Endothelial cell of umbilical vein (primary cell): ENCODE results near the gene CTNNA2. TPM values are rescaled to one million over a fixed set of nuclear protein-coding genes. Genes with fewer than 3 reads are reported as not detected.

Experiments
- BruUV-seq: library from RNA; stranded (reverse); fragments of 400-500 nt; replicated peaks from 2 replicates; lab custom pipeline; 2021; lab: Mats Ljungman, UMichigan
- CTCF ChIA-PET: fragments of 300-600, 350-600 bp; sonication (Branson Sonifier 250); formaldehyde crosslinking; loops from one replicate; lab custom pipeline; 2021; ENCODE audit warnings: antibody characterized with exemption, inconsistent platforms; lab: Charles Lee
- POLR2A ChIA-PET: fragments of 300-600, 350-600 bp; sonication (Branson Sonifier 250); formaldehyde crosslinking; loops from one replicate; lab custom pipeline; 2021; ENCODE audit warnings: antibody characterized with exemption, inconsistent platforms; lab: Charles Lee
- DNase-seq: peaks from one replicate; pipeline ENCODE4 v3.0.0-alpha.2; 2011; ENCODE audit warnings: low read depth, low spot score
- FAIRE-seq: peaks from 2 replicates; lab custom pipeline; 2011; peaks lifted over from hg19 to GRCh38; lab: Jason Lieb, UNC
- H2AFZ ChIP-seq: 2 replicates; pipeline ENCODE4 v1.6.0; 2012; ENCODE audit warnings: low read depth, low read length, control low read depth, inconsistent platforms
- H3K27ac ChIP-seq: 2 replicates; pipeline ENCODE4 v1.5.1; 2011; ENCODE audit warnings: low read depth, mild to moderate bottlenecking, control low read depth, low read length, moderate library complexity; ENCODE audit not compliant: insufficient read depth
- H3K27me3 ChIP-seq, 2 experiments: 2 replicates each; pipeline versions ENCODE4 v1.6.0 to v1.6.1; 2011; ENCODE audit warnings: low read length in 2 of 2, mixed read lengths in 1 of 2; ENCODE audit not compliant: control insufficient read depth in 2 of 2, insufficient read depth in 2 of 2
- H3K36me3 ChIP-seq, 2 experiments: 2 replicates in 1 of 2; 3 replicates in 1 of 2; pipeline ENCODE4 v1.5.1; 2011; ENCODE audit warnings: low read length in 2 of 2, mild to moderate bottlenecking in 1 of 2, moderate library complexity in 1 of 2; ENCODE audit not compliant: control insufficient read depth in 2 of 2, insufficient read depth in 2 of 2; ENCODE audit errors: extremely low read depth in 1 of 2
- H3K4me1 ChIP-seq: 3 replicates; pipeline ENCODE4 v1.5.1; 2011; ENCODE audit warnings: mild to moderate bottlenecking, low read length; ENCODE audit not compliant: control insufficient read depth, insufficient read depth; ENCODE audit errors: extremely low read depth
- H3K4me2 ChIP-seq: 2 replicates; pipeline ENCODE4 v1.6.1; 2011; ENCODE audit warnings: low read length, control low read depth, mixed read lengths; ENCODE audit not compliant: insufficient read depth
- H3K4me3 ChIP-seq, 3 experiments: fragments of 200-600 bp in 1 of 3; sonication (generic), shearing (Covaris generic) in 1 of 3; replicated peaks in 1 of 3; 2 replicates each; pipeline ENCODE4 v1.5.1; 2011 to 2016; ENCODE audit warnings: control low read depth in 3 of 3, low read length in 3 of 3, mild to moderate bottlenecking in 2 of 3, inconsistent platforms in 1 of 3, low read depth in 1 of 3, moderate library complexity in 1 of 3; ENCODE audit not compliant: insufficient read depth in 1 of 3
- H3K79me2 ChIP-seq: 2 replicates; pipeline ENCODE4 v1.6.0; 2012; ENCODE audit warnings: low read length, inconsistent platforms; ENCODE audit not compliant: control insufficient read depth, insufficient read depth
- H3K9ac ChIP-seq: replicated peaks from 2 replicates; pipeline ENCODE3; 2011; ENCODE audit warnings: low read length, control low read depth; ENCODE audit not compliant: insufficient read depth; ENCODE audit errors: extremely low read depth
- H3K9me1 ChIP-seq: replicated peaks from 3 replicates; pipeline ENCODE4 v1.6.0; 2011; ENCODE audit warnings: mild to moderate bottlenecking, low read length; ENCODE audit not compliant: control insufficient read depth, insufficient read depth; ENCODE audit errors: extremely low read depth
- H3K9me3 ChIP-seq: replicated peaks from 2 replicates; pipeline ENCODE4 v1.5.1; 2012; ENCODE audit warnings: low read length, inconsistent platforms; ENCODE audit not compliant: control insufficient read depth, insufficient read depth
- H4K20me1 ChIP-seq: replicated peaks from 2 replicates; pipeline ENCODE3; 2011; ENCODE audit warnings: mild to moderate bottlenecking, low read length; ENCODE audit not compliant: control insufficient read depth, insufficient read depth; ENCODE audit errors: extremely low read depth
- EZH2 ChIP-seq: IDR thresholded peaks from 2 replicates; pipeline ENCODE4 v1.6.1; 2012; ENCODE audit warnings: borderline replicate concordance, low read depth, mild to moderate bottlenecking, moderate library complexity, low read length, inconsistent platforms; ENCODE audit not compliant: severe bottlenecking
- FOS ChIP-seq: IDR thresholded peaks from 2 replicates; pipeline ENCODE4 v1.6.1; 2011; ENCODE audit warnings: mild to moderate bottlenecking, low read length, moderate library complexity, borderline replicate concordance; ENCODE audit not compliant: insufficient read depth
- GATA2 ChIP-seq: IDR thresholded peaks from 2 replicates; pipeline ENCODE4 v1.7.0; 2011; ENCODE audit warnings: low read depth, mild to moderate bottlenecking, moderate library complexity, mixed read lengths, low read length; ENCODE audit not compliant: insufficient read length, insufficient read depth
- JUN ChIP-seq: IDR thresholded peaks from 2 replicates; pipeline ENCODE4 v1.6.1; 2011; ENCODE audit warnings: borderline replicate concordance, low read depth; ENCODE audit not compliant: insufficient read length, insufficient read depth
- MYC ChIP-seq: IDR thresholded peaks from one replicate; pipeline ENCODE4 v1.6.1; 2011; ENCODE audit warnings: mild to moderate bottlenecking, low read depth, low read length
- POLR2A ChIP-seq: IDR thresholded peaks from 2 replicates; pipeline ENCODE4 v1.6.1; 2012; ENCODE audit warnings: low read depth, mild to moderate bottlenecking, control low read depth, low read length
- POLR2AphosphoS5 ChIP-seq: IDR thresholded peaks from 2 replicates; pipeline ENCODE4 v1.6.1; 2012; ENCODE audit warnings: low read depth, mild to moderate bottlenecking, control low read depth, low read length, moderate library complexity; ENCODE audit not compliant: insufficient read depth
- dilution Hi-C: fragments of 300-500 bp; cut with MboI; formaldehyde crosslinking; loops from one replicate; pipeline ENCODE4 v1.15.0; 2019; ENCODE audit warnings: low sequenced_read_pairs; ENCODE audit not compliant: extremely low pct_ligation_motif_present
- intact Hi-C: fragments of 100-400 bp; cut with micrococcal nuclease; formaldehyde crosslinking; loops from one replicate; pipeline ENCODE4 v1.10.0; 2022
- polyA plus RNA-seq, 4 experiments: library from polyadenylated mRNA; depleted of rRNA in 3 of 4; stranded (reverse) in 3 of 4; unstranded in 1 of 4; fragments of >200 nt; gene quantifications; 2 replicates each; pipeline versions ENCODE4 v1.2.1 to v1.2.3, GENCODE V29; 2011 to 2012; ENCODE audit warnings: missing spikeins in 1 of 4
- total RNA-seq: library from RNA; stranded (reverse); gene quantifications from 2 replicates; pipeline ENCODE4 v1.2.3, GENCODE V29; 2021
- TF ChIP-seq, protein P1 (sequence below): IDR thresholded peaks from 2 replicates; pipeline ENCODE4 v1.6.1; 2011; ENCODE audit not compliant: insufficient read depth, insufficient read length
- TF ChIP-seq, protein P2 (sequence below), 2 donors: IDR thresholded peaks; 1 replicate in 1 of 2; 2 replicates in 1 of 2; pipeline ENCODE4 v1.5.1; 2011; ENCODE audit warnings: low read length in 2 of 2, mild to moderate bottlenecking in 2 of 2, moderate library complexity in 2 of 2, control low read depth in 1 of 2, inconsistent platforms in 1 of 2, low read depth in 1 of 2; ENCODE audit not compliant: insufficient read depth in 1 of 2; ENCODE audit errors: extremely low read depth in 1 of 2

CTNNA2 gene
- total and polyA plus RNA-seq, 2 donors (not counting 3 experiments of a cell fraction or from before 2014, with no cell fraction given): not detected

DNA sequence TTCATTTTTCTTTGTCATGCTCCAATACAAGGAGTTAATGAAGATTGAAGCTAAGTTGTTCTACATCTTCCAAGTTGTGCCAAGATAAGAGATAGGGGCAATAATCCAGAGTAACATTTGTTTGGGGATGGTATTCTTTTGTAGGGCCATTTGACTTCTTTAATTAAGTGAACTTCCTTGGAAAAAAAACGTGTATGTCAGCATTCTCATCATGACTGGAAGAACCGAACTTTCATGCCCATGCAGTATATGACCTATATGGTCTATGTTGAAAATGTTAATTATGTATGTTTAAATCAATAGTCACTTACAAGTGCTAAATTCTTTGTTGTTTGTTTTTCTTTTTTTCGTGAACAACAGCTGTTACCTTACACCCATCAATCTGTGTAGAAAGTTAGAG lies 1111.2 kb downstream of the CTNNA2 start:
- no peak overlapping the region for H3K9ac ChIP-seq
- no peaks in the 10 kb centered on the region for H4K20me1 ChIP-seq
- no TSS peak for BruUV-seq
- intact Hi-C loops (no loop called here), dilution Hi-C loops (no loop called here)
- H3K4me1 ChIP-seq: no peaks in the 10 kb centered on the region
- H3K9me3 ChIP-seq: peaks cover 4% of the 10 kb centered on the region
- H3K4me2 ChIP-seq: no peak overlapping the region
- H3K27me3 ChIP-seq: no peaks in the 10 kb centered on the region
- no peaks in the 10 kb centered on the region for H3K9me1 ChIP-seq
- ChIA-PET POLR2A (no interaction called here), CTCF (no interaction called here)
- H3K79me2 ChIP-seq: no peaks in the 10 kb centered on the region
- no peak overlapping the region for H3K4me3 ChIP-seq
- H3K36me3 ChIP-seq: no peaks in the 10 kb centered on the region
- FAIRE-seq (no peak), DNase-seq (no peak)
- no peak overlapping the region for H3K27ac ChIP-seq
- no peak for TF ChIP-seq FOS
- H2AFZ ChIP-seq: no peak overlapping the region

DNA sequence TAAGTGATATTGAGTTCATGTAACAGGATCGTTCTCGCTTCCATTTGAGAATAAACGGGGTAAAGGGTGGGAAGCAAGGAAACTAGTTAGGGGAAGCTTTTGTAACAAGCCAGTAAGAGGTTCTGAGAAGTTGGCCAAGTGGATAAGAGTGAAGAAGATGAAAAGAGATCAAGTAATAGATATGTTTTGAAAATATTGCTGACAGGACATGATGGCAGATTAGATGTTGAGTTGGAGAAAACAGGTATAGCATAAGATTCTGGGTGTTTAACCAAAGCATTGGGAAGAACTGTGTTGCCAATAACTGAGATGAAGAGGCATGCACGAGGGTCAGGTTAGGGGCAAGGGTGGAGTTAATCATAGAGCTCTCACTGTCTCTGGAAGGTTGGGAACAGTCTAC lies 1121.7 kb downstream of the CTNNA2 start:
- Histone ChIP-seq H3K4me3 (no peak overlapping the region), H3K27me3 (no peaks in the 10 kb centered on the region), H3K4me2 (no peak overlapping the region), H4K20me1 (no peaks in the 10 kb centered on the region), H2AFZ (no peak overlapping the region), H3K9me3 (peaks cover 5% of the 10 kb centered on the region), H3K4me1 (no peaks in the 10 kb centered on the region), H3K79me2 (no peaks in the 10 kb centered on the region), H3K9ac (no peak overlapping the region), H3K36me3 (no peaks in the 10 kb centered on the region), H3K27ac (no peak overlapping the region), H3K9me1 (no peaks in the 10 kb centered on the region)
- ChIA-PET CTCF (no interaction called here), POLR2A (no interaction called here)
- BruUV-seq: no TSS peak
- dilution Hi-C loops: no loop called here
- DNase-seq (no peak), FAIRE-seq (no peak)
- TF ChIP-seq, protein P1, sequence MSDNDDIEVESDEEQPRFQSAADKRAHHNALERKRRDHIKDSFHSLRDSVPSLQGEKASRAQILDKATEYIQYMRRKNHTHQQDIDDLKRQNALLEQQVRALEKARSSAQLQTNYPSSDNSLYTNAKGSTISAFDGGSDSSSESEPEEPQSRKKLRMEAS: no peak
- TF ChIP-seq MYC (no peak), GATA2 (no peak), POLR2AphosphoS5 (no peak), JUN (no peak), EZH2 (no peak), FOS (no peak), POLR2A (no peak)
- TF ChIP-seq, protein P2, sequence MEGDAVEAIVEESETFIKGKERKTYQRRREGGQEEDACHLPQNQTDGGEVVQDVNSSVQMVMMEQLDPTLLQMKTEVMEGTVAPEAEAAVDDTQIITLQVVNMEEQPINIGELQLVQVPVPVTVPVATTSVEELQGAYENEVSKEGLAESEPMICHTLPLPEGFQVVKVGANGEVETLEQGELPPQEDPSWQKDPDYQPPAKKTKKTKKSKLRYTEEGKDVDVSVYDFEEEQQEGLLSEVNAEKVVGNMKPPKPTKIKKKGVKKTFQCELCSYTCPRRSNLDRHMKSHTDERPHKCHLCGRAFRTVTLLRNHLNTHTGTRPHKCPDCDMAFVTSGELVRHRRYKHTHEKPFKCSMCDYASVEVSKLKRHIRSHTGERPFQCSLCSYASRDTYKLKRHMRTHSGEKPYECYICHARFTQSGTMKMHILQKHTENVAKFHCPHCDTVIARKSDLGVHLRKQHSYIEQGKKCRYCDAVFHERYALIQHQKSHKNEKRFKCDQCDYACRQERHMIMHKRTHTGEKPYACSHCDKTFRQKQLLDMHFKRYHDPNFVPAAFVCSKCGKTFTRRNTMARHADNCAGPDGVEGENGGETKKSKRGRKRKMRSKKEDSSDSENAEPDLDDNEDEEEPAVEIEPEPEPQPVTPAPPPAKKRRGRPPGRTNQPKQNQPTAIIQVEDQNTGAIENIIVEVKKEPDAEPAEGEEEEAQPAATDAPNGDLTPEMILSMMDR (IDR thresholded peaks at IDR 0.05; ENCODE audit: extremely low read depth in 1 of 2, insufficient read depth in 1 of 2, low read depth in 1 of 2, low read length in 2 of 2): no peak
- intact Hi-C loops: no loop called here
